OCI-LY7 (cell line): ENCODE measurements around the gene L3HYPDH.

Source experiments
- CTCF ChIP-seq: fragments of 200-600 bp; sonication (generic); conservative IDR thresholded peaks from 2 replicates; pipeline ENCODE4 v1.5.1; 2014; ENCODE audit warnings: mild to moderate bottlenecking, antibody characterized with exemption, low read length, moderate library complexity, mixed read lengths
- EZH2phosphoT487 ChIP-seq: fragments of 200-600 bp; sonication (generic); IDR thresholded peaks from 2 replicates; pipeline ENCODE4 v1.6.1; 2018; ENCODE audit warnings: low read depth, borderline replicate concordance, mild to moderate bottlenecking, mixed run types, antibody characterized with exemption, low read length, moderate library complexity, mixed read lengths

GRCh38 chr14:59455411-59455810 lies 28.8 kb downstream of the L3HYPDH start:
- TF ChIP-seq CTCF = no peak
- TF ChIP-seq EZH2phosphoT487 = no peak
